Hindlimb muscle (tissue), 1 donor: ENCODE measurements around the gene STK32B. TPM values are rescaled to one million over a fixed set of nuclear protein-coding genes. Genes with fewer than 3 reads are reported as not detected.
A peak's percentile ranks its signal among the peaks of the same experiment; 100 is the strongest.
"Not testable (repeated sequence)": the region's sequence is repeated elsewhere in the genome, so short reads cannot be mapped to it uniquely, and the experiment has no call there.

Experiments
- DNase-seq: peaks from one replicate; pipeline ENCODE4 v3.0.0-alpha.2; 2013
- polyA plus RNA-seq: library from polyadenylated mRNA; unstranded; fragments of 120-200 nt; gene quantifications from one replicate; pipeline ENCODE4 v1.2.1, GENCODE V29; 2013; ENCODE audit not compliant: insufficient read length

STK32B gene
- polyA plus RNA-seq, 1 donor, result 6.6 TPM

DNA sequence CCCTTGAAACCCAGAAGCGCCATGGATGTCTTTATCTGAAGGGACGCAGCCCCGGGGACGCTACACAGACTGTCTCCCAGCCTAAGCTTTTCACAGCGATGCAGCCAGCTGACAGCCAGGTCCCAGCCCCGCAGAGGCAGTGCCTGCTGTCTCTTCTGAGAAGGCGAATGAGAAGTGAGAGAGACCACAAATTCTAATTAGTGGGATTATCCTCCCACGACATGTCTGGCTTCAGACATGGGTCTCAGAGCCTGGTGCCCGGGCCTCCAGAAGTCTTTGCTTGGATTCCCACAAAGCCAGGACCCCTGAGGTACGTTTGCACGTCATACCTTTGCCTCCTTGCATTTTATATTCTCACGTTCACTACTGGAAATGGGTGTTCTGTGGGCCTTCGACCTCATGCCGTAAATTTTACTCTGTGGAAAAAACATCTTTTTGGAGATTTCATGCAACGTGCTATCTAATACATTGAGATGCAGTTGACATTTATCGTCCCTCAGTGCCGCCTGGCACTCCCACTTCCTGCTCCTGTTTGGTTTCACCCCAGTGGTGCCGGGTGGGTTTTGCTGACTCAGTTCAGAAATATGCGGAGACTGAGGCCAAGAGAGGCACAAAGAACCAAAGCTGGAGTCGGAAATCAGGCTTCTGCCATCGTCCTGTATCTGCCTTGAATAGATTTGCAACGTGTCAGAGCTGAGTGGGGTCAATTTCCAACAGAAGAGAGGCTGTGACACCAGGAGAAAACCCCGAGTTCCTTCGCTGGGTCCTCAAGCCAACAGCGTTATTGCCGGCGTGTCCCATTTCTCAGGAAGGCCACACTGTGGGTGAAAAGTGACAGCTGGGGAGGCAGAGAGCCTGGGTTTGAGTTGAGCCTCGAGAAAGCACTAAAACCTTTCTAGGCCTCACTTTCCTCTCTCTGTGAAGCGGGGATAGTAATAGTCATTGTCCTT lies 114.4 kb downstream of the STK32B start:
- no peak for DNase-seq

DNA sequence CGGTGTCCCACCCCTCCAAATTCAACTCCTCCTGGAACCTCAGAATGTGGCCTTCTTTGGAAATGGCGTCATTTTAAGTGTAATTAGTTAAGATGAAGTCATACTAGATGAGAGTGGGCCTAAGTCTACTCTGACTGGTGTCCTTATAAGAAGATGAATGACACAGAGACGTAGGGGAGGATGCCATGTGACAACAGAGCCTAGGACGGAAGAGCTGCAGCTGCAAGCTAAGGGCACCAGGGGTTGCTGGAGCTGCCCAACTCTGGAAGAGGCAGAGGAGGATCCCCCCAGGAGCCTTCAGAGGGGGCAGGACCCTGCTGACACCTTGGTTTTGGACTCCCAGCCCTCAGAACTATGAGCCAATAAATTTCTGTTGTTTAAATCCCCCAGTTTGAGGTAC lies 115.1 kb downstream of the STK32B start:
- DNase-seq, result no peak

DNA sequence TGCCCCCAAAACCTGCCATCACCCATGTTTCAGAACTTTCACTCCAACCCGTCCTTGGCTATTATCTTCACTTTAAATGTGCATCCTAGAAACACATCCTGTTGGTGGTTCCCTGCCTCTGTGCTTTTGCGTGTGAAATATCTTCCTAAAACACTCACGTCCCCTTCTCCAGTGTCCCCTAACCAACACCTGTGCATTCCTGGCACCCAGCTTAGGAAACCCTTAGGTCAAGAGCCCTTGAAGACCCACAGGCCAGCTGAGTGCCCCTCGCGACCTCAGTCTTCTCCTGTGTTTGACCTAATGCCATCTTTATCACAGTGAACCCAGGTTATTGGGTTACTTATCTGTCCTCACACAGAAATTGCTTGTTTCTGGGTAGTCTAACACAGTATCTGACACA lies 117.6 kb downstream of the STK32B start:
- no peak for DNase-seq

DNA sequence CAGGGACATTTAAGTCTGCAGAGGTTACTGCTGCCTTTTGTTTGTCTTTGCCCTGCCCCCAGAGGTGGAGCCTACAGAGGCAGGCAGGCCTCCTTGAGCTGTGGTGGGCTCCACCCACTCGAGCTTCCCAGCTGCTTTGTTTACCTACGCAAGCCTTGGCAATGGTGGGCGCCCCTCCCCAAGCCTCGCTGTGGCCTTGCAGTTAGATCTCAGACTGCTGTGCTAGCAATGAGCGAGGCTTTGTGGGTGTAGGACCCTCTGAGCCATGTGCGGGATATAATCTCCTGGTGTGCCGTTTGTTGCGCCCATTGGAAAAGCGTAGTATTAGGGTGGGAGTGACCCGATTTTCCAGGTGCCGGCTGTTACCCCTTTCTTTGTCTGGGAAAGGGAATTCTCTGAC lies 124.6 kb downstream of the STK32B start:
- DNase-seq, result not testable (repeated sequence)

DNA sequence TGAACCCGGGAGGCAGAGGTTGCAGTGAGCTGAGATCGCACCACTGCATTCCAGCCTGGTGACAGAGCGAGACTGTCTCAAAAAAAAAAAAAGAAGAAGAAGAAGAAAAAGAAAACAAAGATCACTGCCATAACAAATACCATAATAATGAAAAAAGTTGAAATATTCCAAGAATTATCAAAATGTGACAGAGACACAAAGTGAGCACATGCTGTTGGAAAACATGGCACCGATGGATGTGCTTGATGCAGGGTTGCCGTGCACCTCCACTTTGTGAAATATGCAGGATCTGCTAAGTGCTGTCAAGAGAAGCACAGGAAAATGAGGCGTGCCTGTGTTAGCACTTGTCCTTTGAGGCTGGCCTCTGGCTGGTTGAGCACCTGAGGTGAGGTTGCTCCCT lies 133.3 kb downstream of the STK32B start:
- DNase-seq, result no peak

DNA sequence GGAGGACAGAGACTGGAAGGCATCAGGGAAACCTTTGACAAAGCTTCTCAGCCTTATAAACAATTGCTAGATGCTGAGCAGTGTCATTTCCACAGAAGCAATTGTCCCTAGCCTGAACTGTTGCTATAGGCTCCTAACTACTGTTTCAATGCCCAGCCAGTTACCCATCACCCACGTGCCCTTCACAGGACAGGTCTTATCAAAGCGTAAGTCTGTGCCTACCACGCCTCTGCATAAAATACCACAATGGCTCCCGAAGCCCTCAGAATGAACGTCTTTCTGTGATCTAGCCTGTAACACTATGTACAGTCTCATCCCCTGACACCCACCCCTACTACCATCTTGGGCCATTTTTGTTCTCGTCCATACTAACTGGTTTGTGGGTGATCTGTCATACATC lies 134.3 kb downstream of the STK32B start:
- DNase-seq, result no peak

DNA sequence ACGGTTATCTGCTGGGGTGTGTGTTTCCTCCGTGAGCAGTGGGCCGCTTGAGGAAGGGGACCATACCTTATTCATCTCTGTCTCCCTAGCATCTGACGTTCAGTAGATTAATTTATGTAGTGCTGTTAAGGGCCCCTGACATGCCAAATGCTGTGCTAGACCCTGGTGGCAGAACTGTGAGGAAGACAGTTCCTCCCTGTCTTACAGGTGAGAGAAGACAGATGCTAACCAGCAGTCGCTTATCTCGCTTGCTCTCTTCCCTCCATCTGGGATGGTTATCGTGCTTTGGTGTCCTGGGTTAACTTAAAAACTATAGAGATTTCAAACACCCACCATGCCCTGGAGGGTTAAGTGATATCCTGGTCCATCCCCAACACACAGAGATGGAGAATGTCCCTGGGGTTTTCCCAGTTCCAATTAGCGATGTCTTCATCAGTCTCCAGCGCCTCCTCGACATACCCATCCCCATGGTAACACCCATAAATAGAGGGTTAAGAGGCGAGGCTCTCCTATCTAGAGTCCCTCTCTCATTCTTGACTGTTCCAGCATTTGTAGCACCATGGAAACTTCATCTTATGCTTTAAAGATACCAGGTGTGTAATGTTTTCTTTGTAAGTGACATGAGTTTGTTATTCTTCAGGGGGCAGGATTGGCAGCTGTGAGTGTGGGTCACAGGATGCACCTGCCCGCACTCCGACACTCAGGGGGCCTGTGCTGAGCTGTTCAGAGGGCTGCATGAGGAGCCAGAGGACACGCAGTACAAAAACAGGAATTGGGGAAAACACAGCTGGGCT lies 135.2 kb downstream of the STK32B start:
- no peak for DNase-seq

DNA sequence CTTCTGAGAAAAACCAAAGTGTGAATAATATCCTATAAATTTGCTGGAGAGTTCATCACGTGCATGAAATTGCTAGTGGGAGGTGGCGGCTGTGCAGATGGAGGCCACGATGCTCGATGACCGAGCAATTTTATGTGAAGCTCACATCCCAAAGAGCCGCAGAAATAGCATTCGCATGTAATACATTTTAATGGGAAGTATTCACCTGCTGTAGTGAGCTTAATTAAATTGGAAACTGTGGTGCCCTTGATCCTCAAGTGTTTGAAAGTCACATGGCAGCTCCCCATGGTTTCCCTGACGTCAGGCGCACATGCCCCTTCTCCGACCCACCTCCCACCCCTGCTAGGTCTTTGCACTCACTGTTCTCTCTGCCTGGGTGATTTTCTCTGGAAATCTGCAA lies 136.8 kb downstream of the STK32B start:
- no peak for DNase-seq

DNA sequence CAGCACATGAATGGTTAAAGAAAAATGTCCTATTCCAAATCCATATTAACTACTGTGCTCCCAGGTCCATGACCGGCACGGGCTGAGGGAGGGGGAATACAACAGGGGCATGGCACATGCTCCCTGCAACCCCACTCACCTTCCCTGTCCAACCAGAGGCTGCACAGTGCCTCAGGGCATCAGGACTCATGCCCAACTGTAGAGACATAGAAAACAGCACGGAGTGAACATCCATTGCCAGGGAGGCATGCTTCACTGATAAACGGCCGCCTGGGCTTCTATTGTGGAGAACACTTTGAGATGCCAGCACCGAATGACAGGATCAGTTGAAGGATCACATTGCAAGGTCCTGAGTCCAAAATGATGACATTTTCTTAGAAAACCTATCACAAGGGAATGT lies 140.6 kb downstream of the STK32B start:
- no peak for DNase-seq

DNA sequence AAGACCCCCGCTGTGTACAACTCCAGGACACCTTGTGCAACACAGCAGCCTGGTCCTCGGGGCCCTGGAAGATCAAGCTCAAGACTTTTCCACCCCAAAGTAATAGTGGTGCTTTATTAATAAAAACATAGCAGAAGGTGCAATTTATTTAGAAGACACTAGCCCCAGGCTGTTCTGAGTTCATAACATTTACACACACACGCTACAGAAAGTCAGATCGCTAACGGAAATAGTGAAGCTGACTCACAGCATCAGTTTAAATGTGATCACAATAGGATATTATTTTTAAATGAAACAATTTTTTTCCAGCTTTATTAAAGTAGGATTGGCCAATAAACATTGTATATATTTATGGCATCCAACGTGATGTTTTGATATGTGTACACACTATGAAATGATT lies 141.0 kb downstream of the STK32B start:
- DNase-seq, result no peak

DNA sequence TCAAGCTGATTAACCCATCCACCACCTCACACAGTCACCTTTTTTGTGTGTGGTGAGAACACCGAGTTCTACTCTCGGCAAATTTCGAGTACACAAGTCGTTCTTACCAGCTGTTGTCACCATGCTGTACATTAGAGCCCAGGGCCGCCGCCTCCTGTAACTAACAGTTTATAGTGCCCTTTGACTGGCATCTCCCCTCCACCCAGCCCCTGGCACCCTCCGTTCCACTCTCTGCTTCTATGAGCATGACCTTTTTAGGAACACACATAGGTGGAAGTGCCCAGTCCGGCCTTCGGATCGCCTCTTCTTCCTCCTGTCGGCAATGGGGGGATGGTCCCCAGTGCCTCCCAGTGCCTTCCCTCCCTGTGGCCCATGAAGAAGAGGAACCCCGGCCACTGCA lies 141.4 kb downstream of the STK32B start:
- DNase-seq, result no peak

DNA sequence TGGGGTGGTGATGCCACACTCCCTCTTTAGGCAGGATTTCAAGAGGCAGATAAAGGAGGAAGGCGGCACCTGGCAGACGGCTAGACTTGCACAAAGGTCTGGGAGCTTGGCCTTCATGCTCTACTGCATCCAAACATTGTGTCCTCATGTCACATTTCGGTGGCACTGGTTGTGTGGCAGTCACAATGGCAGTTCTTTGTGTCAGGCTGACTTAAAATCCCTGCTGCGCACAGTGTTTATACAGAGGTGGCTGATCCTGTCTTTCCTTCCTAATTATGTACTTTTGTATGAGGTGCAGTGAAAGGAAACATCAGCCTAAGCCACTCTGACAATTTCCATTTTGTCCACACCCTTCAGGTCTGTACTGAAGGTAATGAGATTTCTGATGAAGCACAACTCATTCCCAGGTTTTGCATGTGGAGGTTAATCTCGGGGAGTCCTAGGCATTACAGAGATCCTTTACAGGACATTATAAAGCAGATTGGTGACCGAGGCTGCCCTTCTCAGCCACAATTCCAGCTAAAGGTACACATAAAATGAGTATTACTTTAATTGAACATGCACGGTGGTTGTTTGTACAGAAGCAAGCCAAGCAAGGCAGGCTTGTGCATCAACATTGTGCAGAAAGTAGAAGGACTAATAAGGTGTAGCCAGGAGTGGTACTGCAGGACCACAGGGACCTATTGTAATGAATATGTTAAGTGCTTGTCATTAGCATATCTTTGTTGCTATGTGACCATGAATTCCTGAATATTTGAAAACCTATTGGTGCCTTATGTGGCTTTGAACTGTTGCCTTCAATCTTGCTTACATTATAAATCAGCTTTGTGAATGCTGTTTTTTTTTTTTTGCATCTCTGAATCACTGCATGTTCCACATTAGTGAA lies 147.6 kb downstream of the STK32B start:
- no peak for DNase-seq

DNA sequence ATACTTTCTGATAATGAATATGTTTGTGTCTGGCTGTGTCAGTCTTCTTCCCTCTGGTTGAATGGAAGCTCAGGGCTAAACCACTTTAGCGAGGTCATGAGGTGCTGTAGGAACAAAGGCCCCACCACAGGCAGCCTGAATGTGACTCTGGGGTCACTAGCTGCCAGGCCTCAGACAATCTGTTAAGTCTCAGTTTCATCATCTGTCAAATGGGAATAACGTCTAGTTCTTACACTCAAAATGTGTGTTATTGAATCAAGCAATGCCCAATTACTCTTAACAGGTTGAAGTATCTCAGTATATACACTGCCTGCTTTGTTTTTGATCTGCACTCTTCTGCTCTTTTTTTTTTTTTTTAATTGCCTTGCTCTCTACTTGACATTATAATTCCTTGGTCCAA lies 148.6 kb downstream of the STK32B start:
- DNase-seq, result no peak

DNA sequence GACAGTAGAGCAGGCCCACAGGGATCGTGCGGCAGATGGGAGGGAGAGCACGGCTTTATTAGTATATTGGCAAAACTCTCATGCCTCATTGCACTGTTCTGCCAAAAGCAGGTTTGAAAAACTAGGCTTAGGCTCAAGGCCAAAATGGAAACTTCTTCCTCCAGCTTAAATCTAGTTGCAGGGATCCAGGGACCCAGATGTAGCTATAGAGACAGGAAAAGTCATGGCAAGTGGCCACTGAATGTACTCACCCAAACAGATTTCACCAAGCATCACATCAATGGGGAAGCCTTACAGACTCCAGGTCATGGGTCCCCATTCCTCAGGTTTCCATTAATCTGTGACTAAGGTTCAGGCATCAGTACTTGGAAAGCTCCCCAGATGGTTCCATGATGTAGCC lies 149.2 kb downstream of the STK32B start:
- peak; percentile 27 for DNase-seq

DNA sequence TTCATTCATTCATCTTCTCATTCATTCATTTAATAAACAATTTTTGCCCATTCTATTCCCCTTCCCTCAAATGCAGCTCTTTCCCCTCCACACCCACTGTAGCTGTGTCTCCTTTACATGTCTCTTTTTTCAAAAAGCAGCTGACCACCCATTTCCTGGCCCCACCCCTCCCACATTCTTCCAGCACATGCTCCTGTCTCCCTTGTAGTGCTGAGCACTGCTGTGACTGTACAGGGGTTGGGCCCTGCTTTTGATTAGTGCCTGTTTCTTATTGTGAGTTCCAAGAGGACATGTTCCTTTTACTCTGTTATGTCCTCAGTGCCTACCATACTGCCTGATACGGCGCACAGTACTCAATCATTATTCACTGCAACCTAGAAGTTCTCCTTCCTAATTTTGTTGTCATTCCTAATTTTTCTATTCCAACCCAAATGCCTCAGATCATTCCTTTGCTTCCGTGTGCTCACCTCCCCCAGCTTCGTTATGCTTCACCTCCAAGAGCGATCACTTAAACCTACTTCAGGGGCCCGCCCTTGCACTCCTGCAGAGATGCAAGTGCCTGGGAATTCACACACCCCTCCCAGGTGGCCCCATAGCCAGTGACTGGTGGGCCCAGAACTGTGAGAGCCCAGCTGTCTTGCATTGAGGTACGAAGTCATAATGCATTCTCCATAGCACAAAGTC lies 152.2 kb downstream of the STK32B start:
- no peak for DNase-seq

DNA sequence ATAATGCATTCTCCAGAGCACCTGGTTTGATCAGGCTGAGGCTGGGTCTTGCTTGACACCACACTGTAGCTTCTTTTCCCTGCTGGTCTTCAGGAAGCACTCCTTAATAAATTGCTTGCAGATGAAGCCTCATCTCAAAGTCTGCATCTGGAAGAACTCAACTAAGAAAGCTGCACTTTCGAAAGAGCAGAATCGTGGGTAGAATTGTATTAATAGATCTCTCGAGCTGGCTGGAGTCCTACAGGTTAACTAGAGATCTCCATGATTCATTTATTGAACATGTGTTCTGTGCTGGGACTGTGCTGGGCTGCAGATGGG lies 152.7 kb downstream of the STK32B start:
- DNase-seq, result peak; percentile 23

DNA sequence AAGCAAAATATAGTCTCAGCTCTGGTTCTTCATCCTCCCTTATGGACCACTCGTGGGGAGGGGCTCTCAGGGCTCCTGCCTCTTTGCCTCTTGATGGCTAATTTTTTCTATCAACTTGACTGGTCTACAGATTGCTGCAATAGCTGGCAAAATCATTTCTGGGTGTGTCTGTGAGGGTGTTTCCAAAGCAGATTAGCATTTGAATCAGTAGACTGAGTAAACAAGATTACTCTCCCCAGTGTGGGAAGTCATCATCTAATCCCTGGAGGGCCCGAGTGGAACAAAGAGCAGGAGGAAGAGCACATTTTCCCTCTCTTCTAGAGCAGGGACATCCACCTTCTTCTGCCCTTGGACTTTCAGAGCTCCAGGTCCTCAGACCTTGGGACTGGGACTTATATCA lies 153.5 kb downstream of the STK32B start:
- no peak for DNase-seq

DNA sequence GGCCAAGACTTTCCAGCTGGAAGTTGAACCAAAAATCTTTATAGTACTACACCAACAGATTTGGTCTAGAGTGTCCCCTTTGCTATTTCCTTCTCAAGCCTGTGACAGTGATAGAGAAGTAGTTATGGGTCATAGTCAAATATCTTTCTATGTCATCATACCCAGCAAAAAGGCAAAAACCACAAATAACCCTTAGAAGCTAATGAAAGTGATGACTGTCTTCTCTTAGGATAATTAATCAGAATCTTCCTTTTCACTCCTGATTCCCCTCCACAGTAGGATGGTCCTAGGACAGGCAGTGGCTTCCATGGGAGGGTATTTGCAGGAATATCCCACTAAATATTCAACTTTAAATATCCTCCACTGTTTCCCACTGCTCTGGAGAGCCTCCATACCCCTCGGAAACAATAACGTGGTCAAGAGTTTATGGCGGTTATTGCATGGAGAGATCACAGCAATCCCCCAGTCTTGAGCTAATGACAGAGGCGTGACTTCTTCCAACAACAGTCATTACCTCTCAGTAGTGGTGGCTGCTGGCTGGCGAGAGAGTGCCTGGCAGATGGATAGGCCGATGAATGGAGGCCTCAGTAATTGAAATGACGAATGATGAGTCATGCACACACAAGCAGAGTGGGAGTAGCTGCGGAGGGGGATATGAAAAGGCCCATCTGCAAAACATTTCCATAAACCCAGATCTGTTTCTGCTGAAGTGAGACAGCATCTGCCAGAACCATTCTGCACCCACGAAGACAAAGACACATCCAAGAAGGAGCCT lies 154.9 kb downstream of the STK32B start:
- DNase-seq, result no peak

DNA sequence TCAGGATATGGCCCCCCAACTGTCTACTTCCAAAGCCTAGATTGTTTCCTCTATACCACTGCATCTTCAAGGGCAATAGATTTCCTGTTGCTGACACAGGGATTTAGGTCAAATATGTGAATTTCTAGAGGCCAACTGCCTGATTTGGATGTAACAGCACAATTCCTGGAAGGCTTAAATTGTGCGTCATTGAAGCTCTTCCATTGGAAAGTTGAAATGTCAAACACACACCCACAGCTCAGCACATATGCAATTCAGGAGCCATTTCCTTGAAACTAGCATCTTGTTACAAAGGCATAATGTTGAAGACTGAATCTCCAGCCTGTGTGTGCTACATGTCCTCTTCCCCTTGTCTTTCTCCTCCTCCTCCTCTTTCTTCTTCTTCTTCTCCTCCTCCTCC lies 158.6 kb downstream of the STK32B start:
- DNase-seq, result no peak

DNA sequence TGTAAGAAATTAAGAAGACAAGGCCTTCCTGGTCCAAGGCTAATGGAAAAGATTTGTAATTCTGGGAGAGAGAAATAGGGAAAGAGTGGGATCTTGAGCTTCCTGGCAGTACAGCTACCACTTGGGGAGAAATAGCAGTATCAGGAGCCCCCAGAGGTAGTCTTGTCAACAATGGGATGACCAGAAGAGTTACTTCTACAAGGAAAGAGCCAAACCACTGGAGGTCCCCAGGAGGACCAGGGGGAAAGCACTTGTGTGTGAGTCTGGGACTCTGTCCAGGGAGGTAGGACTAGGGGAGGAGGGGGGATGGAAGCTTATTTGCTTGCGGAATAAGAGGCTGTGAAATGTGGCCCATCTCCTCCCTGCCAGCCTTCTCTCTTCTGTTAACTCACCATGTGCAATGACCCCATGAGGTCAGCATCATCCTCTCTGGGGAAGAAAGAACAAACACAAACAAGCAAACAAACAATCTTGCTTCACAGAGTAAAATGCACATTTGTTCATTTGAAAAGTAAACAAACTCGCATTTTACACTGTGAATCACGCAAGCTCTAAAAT lies 160.1 kb downstream of the STK32B start:
- no peak for DNase-seq
